Fibroblast of villous mesenchyme (primary cell): ENCODE results near the gene ASPRV1. TPM values are rescaled to one million over a fixed set of nuclear protein-coding genes. Genes with fewer than 3 reads are reported as not detected.

Experiments used
- DNase-seq: peaks from one replicate; pipeline ENCODE4 v3.0.0-alpha.2; 2010; ENCODE audit warnings: low read depth
- H3K4me3 ChIP-seq: 2 replicates; pipeline ENCODE4 v1.5.1; 2011; ENCODE audit warnings: low read depth, mild to moderate bottlenecking, low read length
- total RNA-seq: library from RNA; depleted of rRNA; stranded (reverse); fragments of >200 nt; gene quantifications from 2 replicates; pipeline ENCODE4 v1.2.3, GENCODE V29; 2012
- TF ChIP-seq, protein P1 (sequence below): IDR thresholded peaks from 2 replicates; pipeline ENCODE4 v1.5.1; 2012; ENCODE audit warnings: low read depth, mild to moderate bottlenecking, low read length; ENCODE audit not compliant: insufficient read depth

The ASPRV1 gene
- total RNA-seq, 1 donor = 0.43 TPM

DNA sequence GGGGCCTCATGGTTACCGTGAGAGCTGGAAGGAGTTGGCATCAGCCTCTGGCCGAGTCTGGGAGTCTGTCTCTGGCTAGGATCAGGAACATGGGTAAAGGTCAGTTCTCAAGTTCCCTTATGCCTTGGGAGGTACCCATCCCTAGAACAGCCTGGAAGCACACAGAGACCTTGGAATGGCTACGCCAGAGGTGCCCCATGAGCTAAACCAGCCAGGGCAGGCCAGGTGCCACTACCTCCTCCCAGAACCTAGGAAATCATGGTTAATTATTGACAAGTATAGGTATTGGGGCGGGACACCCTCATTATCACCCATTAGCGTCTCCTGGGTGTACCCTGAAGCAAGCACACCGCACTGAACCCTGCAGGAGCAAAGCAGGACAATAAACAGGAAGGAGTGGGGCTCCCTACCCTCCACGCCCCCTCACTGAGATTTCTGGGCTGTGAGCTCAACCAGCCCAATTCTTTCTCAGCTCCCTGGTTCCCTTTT is 3.0 kb upstream of the ASPRV1 start:
- no peak overlapping the region for H3K4me3 ChIP-seq
- DNase-seq = no peak
- TF ChIP-seq, protein P1, sequence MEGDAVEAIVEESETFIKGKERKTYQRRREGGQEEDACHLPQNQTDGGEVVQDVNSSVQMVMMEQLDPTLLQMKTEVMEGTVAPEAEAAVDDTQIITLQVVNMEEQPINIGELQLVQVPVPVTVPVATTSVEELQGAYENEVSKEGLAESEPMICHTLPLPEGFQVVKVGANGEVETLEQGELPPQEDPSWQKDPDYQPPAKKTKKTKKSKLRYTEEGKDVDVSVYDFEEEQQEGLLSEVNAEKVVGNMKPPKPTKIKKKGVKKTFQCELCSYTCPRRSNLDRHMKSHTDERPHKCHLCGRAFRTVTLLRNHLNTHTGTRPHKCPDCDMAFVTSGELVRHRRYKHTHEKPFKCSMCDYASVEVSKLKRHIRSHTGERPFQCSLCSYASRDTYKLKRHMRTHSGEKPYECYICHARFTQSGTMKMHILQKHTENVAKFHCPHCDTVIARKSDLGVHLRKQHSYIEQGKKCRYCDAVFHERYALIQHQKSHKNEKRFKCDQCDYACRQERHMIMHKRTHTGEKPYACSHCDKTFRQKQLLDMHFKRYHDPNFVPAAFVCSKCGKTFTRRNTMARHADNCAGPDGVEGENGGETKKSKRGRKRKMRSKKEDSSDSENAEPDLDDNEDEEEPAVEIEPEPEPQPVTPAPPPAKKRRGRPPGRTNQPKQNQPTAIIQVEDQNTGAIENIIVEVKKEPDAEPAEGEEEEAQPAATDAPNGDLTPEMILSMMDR = no peak

DNA sequence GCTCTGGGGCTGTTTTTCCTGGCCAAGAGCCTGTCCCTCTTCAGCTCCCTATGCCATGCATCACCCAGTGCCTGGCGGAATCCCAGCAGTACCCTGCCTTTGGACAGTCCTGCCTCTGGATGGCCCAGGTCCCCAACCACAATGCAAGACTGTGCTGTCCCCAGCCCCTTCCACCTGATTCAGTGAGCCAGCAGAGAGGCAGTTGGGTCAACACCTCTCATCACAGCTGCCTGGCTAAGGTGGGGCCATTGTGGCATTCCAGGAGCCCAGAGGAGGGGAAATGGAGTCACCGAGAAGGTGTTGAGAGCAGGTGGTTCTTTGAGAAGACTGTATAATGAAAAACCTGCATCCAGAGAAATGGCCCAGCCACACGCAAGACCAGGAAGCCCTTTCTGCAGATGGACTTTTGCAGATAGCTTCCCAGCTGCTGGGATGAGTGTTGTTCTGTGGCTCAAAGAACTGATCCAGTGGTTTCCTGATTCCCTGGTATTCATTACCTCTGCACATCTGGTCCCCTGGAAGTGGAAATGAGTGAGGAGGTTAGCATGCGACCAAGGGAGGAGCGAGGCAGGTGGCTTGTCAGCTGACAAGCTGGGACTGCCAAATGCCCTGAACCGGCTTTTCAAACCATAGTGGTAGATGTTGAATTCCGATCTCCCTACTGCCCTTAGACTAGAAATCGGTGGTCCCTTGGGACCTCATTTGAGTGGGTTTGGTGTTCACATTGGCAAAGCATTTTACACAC is 1.7 kb upstream of the ASPRV1 start:
- TF ChIP-seq, protein P1 = no peak
- no peak overlapping the region for H3K4me3 ChIP-seq
- DNase-seq = no peak

DNA sequence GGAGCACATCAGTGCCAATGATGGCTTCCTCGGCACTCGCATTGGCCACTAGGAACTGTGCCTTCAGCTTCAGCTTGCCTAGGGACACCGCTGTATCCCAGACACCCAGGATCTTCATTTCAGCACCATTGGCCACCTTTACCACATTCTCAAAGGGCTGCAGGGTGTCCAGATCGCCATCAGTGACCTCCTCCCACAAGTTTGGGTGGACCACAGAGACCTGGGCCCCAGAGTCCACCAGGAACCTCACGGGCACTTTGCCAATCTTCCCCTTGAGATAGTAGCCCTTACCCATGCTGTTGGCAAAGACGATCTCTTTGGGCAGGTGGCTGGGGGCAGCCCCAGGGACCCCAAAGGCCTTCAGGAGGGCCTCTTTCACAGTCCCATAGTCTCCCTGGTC is 610 bp downstream of the ASPRV1 start:
- H3K4me3 ChIP-seq = no peak overlapping the region
- TF ChIP-seq, protein P1 = no peak
- DNase-seq = no peak

DNA sequence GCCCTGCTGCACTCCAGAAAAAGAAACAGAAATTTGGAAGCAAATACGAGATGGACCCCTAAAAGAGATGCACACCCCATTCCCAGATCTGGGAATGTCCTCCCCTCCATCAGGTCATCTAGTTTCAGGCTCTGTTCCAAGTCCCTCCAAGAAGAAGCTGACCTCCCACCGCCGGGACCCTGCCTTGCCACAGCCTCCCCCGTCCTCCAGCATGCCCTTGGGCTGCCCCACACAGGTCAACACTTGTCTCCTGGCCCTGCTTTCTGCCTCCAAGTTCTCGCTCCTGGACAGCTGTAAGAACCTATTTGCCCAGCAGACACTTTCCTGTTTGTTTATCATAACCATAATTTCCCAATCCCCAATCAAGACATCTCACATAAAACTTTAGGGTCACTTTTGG is 2.0 kb downstream of the ASPRV1 start:
- TF ChIP-seq, protein P1 = no peak
- no peak for DNase-seq
- no peak overlapping the region for H3K4me3 ChIP-seq

DNA sequence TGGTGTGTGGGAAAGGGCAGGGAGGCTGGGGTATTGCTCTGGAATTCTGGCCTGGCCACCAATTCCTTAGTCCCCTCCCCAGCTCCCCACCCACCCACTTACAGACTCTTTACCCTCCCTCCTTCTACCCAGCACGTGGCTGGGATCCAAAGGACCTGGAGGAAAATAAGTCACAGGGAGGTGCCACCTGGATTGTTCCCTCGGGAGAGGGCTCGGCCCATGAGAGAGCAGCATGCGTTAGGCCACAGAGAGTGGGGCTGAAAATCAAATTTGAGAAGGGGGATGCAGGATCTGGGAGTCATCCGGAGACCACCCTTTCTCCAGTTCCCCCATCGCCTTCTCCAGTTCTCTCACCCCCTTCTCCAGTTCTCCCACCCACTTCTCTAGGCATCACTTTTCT is 3.0 kb downstream of the ASPRV1 start:
- TF ChIP-seq, protein P1 = no peak
- no peak for DNase-seq

DNA sequence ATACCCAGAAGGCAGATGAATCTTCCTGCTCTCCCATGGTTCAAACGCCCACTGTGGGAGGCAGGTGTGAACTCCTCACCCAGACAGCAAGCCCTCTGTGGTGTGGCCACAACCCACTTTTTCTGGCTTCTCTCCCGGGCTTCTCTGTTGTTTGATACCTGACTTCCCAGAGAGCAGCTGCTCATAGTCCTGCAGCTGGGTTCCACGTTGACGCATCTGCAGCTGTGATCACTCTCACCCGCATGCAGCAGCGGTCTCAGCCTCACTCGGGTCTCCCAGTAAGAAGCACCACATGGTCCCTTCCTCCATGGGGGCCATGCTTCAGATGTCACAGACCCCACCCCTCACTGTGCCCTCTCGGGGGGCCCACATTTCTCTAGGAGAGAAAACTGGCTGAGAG is 3.5 kb downstream of the ASPRV1 start:
- no peak for DNase-seq
- H3K4me3 ChIP-seq = no peak overlapping the region
- TF ChIP-seq, protein P1 = no peak

More for the DNA sequence above, 3.0 kb downstream of the ASPRV1 start:
- no peak overlapping the region for H3K4me3 ChIP-seq
